ENCODE data around the gene TMEM259.

TMEM259 gene

GRCh38 chr19:1054102-1055027 is 33.4 kb upstream of the TMEM259 start:
- no peak overlapping the region for H3K4me3 ChIP-seq (replicated peaks; ENCODE audit: low read depth, low read length)
- TF ChIP-seq, protein P1, sequence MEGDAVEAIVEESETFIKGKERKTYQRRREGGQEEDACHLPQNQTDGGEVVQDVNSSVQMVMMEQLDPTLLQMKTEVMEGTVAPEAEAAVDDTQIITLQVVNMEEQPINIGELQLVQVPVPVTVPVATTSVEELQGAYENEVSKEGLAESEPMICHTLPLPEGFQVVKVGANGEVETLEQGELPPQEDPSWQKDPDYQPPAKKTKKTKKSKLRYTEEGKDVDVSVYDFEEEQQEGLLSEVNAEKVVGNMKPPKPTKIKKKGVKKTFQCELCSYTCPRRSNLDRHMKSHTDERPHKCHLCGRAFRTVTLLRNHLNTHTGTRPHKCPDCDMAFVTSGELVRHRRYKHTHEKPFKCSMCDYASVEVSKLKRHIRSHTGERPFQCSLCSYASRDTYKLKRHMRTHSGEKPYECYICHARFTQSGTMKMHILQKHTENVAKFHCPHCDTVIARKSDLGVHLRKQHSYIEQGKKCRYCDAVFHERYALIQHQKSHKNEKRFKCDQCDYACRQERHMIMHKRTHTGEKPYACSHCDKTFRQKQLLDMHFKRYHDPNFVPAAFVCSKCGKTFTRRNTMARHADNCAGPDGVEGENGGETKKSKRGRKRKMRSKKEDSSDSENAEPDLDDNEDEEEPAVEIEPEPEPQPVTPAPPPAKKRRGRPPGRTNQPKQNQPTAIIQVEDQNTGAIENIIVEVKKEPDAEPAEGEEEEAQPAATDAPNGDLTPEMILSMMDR (IDR thresholded peaks at IDR 0.05; ENCODE audit: low read length, missing control alignments), result no peak
- no peak for DNase-seq (ENCODE audit: low read depth)

DNA sequence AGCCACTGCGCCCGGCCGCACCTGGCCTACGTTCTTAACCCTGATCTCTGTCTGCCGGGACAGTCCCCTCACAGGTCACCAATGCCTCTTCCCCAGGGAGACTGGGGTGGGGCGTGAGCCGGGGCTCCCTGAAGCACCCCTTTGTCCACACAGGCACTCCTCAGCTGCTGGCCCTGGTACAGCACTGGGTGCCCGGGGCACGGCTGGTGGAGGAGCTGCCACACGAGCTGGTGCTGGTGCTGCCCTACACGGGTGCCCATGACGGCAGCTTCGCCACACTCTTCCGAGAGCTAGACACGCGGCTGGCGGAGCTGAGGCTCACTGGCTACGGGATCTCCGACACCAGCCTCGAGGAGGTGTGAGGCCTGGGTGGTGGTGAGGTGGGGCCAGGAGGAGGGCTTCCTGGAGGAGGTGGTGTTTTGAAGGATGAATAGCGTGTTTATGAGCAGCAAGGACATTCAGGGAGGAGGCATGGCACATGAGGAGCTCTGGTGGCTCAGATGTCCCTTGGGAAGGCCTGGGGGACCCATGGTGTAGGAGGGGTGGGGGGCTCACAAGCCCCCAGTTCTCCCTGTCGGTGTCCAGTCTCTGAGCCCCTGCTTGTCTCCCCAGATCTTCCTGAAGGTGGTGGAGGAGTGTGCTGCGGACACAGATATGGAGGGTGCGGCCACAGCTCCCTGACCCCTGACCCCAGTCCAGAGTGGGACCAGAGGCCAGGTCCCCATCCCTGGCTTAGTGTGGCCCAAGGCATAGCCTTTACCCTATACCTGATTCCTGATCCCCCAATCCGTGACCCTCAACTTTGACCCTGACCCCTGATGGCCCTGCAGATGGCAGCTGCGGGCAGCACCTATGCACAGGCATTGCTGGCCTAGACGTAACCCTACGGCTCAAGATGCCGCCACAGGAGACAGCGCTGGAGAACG is 32.5 kb upstream of the TMEM259 start:
- DNase-seq (ENCODE audit: low read depth), result no peak
- no peak overlapping the region for H3K4me3 ChIP-seq (replicated peaks; ENCODE audit: low read depth, low read length)
- TF ChIP-seq, protein P1 (IDR thresholded peaks at IDR 0.05; ENCODE audit: low read length, missing control alignments), result no peak

DNA sequence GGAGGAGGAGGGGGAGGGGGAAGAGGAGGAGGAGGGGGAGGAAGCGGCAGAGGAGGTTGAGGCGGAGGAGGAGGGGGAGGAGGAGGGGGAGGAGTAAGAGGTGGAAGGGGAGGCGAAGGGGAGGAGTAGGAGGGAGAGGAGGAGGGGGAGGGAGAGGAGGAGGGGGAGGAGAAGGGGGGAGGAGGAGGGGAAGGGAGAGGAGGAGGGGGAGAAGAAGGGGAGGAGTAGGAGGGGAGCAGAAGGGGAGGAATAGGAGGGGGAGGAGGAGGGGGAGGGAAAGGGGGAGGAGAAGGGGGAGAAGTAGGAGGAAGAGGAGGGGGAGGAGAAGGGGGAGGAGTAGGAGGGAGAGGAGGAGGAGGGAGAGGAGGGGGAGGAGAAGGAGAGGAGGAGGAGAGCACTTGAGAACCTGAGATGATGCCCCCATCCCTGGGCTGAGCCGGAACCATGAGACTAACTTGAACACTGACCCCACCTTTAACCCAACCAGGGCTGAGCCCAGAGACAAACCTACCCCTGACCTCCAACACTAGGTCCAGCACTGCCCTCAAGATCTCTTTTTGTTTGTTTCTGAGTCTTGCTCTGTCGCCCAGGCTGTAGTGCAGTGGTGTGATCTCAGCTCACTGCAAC is 31.5 kb upstream of the TMEM259 start:
- H3K4me3 ChIP-seq (replicated peaks; ENCODE audit: low read depth, low read length), result no peak overlapping the region
- no peak for DNase-seq (ENCODE audit: low read depth)
- TF ChIP-seq, protein P1 (IDR thresholded peaks at IDR 0.05; ENCODE audit: low read length, missing control alignments), result no peak

GRCh38 chr19:1051791-1052190 is 30.9 kb upstream of the TMEM259 start:
- TF ChIP-seq, protein P1 (IDR thresholded peaks at IDR 0.05; ENCODE audit: low read length, missing control alignments), result no peak
- DNase-seq (ENCODE audit: low read depth), result no peak
- H3K4me3 ChIP-seq (replicated peaks; ENCODE audit: low read depth, low read length), result no peak overlapping the region

DNA sequence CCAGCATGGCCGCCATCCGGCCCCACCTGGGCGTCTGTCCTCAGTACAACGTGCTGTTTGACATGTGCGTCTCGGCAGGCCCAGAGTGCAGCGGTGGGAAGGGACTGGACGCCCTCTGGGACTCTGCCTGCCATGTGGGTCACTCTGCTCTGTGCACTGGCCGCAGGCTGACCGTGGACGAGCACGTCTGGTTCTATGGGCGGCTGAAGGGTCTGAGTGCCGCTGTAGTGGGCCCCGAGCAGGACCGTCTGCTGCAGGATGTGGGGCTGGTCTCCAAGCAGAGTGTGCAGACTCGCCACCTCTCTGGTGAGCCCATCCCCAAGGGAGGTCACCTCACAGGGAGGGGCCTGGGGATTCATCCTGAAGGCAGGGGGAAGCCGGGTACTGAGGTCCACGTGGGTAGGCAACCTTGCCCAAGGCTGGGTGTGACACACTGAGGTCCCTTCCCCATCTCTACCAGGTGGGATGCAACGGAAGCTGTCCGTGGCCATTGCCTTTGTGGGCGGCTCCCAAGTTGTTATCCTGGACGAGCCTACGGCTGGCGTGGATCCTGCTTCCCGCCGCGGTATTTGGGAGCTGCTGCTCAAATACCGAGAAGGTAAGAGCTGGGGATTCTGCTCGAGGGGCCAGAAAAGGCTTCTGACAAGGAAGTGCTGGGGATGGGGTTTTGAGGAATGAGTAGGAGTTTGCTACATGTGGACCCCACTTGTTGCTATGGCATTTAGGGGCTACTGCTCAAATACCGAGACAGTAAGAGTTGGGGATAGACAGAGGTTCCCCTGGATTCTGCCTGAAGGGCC is 30.3 kb upstream of the TMEM259 start:
- DNase-seq (ENCODE audit: low read depth), result no peak
- H3K4me3 ChIP-seq (replicated peaks; ENCODE audit: low read depth, low read length), result no peak overlapping the region
- TF ChIP-seq, protein P1 (IDR thresholded peaks at IDR 0.05; ENCODE audit: low read length, missing control alignments), result no peak

DNA sequence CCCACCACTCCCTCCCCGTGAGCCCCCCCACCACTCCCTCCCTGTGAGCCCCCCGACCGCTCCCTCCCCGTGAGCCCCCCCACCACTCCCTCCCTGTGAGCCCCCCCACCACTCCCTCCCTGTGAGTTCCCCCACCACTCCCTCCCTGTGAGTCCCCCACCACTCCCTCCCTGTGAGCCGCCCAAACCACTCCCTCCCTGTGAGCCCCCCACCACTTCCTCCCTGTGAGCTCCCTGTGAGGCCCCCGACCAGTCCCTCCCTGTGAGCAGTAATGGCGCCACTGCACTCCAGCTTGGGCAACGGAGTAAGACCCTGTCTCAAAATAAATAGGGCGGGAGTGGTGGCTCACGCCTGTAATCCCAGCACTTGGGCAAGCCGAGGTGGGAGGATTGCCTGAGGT is 28.9 kb upstream of the TMEM259 start:
- TF ChIP-seq, protein P1 (IDR thresholded peaks at IDR 0.05; ENCODE audit: low read length, missing control alignments), result no peak
- DNase-seq (ENCODE audit: low read depth), result no peak
- H3K4me3 ChIP-seq (replicated peaks; ENCODE audit: low read depth, low read length), result no peak overlapping the region

Data from fibroblast of pulmonary artery (primary cell).